GM12878 (cell line): Measurements from ENCODE around the gene RHEX. TPM values are rescaled to one million over a fixed set of nuclear protein-coding genes. Genes with fewer than 3 reads are reported as not detected.
A peak's percentile ranks its signal among the peaks of the same experiment; 100 is the strongest.

Source experiments
- ATAC-seq: fragments of 200-7000 bp; cut with Tn5 transposase; 3 replicates; pipeline ENCODE4 v1.9.1; 2020; ENCODE audit warnings: mild to moderate bottlenecking, moderate library complexity
- BruUV-seq: library from RNA; stranded (reverse); fragments of 400-500 nt; replicated peaks from 2 replicates; lab custom pipeline; 2021; lab: Mats Ljungman, UMichigan
- CTCF ChIA-PET: fragments of 300-600 bp; sonication (Branson Sonifier 250); formaldehyde crosslinking; extraction: SDS; loops from one replicate; lab custom pipeline; 2021; ENCODE audit warnings: inconsistent platforms; lab: Yijun Ruan, JAX
- POLR2A ChIA-PET: fragments of 350-600 bp; formaldehyde crosslinking; extraction: SDS; loops from one replicate; lab custom pipeline; 2021; ENCODE audit warnings: inconsistent platforms; lab: Charles Lee
- RAD21 ChIA-PET: fragments of 300-600 bp; sonication (Branson Sonifier 250); formaldehyde crosslinking; loops from one replicate; lab custom pipeline; 2023; ENCODE audit warnings: antibody characterized with exemption; ENCODE audit not compliant: unreplicated experiment; lab: Charles Lee
- SMC1A ChIA-PET: fragments of 300-600 bp; sonication (Branson Sonifier 250); formaldehyde crosslinking; loops from one replicate; lab custom pipeline; 2023; ENCODE audit not compliant: unreplicated experiment, uncharacterized antibody; lab: Charles Lee
- DNase-seq: peaks from one replicate; pipeline ENCODE4 v3.0.0-alpha.2; 2011; ENCODE audit warnings: low read depth, low spot score
- FAIRE-seq: peaks from 3 replicates; lab custom pipeline; 2011; peaks lifted over from hg19 to GRCh38; lab: Jason Lieb, UNC
- H2AFZ ChIP-seq: 2 replicates; pipeline ENCODE4 v1.6.0; 2011; ENCODE audit warnings: low read depth, low read length, control low read depth; ENCODE audit not compliant: control insufficient read depth
- H3K27ac ChIP-seq: 2 replicates; pipeline ENCODE4 v1.5.1; 2011; ENCODE audit warnings: control low read depth; ENCODE audit not compliant: control insufficient read depth, insufficient read depth
- H3K27me3 ChIP-seq, 2 experiments: replicated peaks in 1 of 2; 2 replicates each; pipeline versions ENCODE4 v1.6.0 to v1.6.1; 2011; ENCODE audit warnings: low read length in 1 of 2; ENCODE audit not compliant: control insufficient read depth in 2 of 2, insufficient read depth in 2 of 2
- H3K36me3 ChIP-seq, 2 experiments: 2 replicates each; pipeline ENCODE4 v1.5.1; 2011; ENCODE audit warnings: low read length in 1 of 2; ENCODE audit not compliant: control insufficient read depth in 2 of 2, insufficient read depth in 2 of 2
- H3K4me1 ChIP-seq: 2 replicates; pipeline ENCODE4 v1.6.1; 2011; ENCODE audit warnings: mild to moderate bottlenecking, low read length, moderate library complexity, mixed read lengths; ENCODE audit not compliant: control insufficient read depth, insufficient read depth
- H3K4me2 ChIP-seq: 2 replicates; pipeline ENCODE4 v1.6.0; 2011; ENCODE audit warnings: control low read depth; ENCODE audit not compliant: control insufficient read depth, insufficient read depth
- H3K4me3 ChIP-seq: fragments of 200-600 bp; sonication (generic); 2 replicates; pipeline ENCODE4 v1.5.1; 2016
- H3K79me2 ChIP-seq: 2 replicates; pipeline ENCODE4 v1.6.0; 2011; ENCODE audit warnings: low read length; ENCODE audit not compliant: control insufficient read depth, insufficient read depth
- H3K9ac ChIP-seq: 2 replicates; pipeline ENCODE4 v1.8.0; 2011; ENCODE audit warnings: low read length, control low read depth, mixed read lengths; ENCODE audit not compliant: control insufficient read depth, insufficient read depth
- H3K9me3 ChIP-seq: replicated peaks from 3 replicates; pipeline ENCODE4 v1.5.1; 2011; ENCODE audit warnings: mild to moderate bottlenecking, low read length; ENCODE audit not compliant: control insufficient read depth, insufficient read depth
- H4K20me1 ChIP-seq: 2 replicates; pipeline ENCODE4 v1.6.0; 2011; ENCODE audit not compliant: control insufficient read depth, insufficient read depth
- ASH2L ChIP-seq: fragments of 300-600, 200-600 bp; sonication (generic); IDR thresholded peaks from 2 replicates; pipeline ENCODE4 v1.6.1; 2017; ENCODE audit warnings: low read depth, mild to moderate bottlenecking, borderline replicate concordance
- BRCA1 ChIP-seq: IDR thresholded peaks from 2 replicates; pipeline ENCODE4 v1.6.1; 2011; ENCODE audit warnings: low read depth, low read length, improper control_type of control experiment
- CBX3 ChIP-seq: fragments of 200-600 bp; sonication (generic); IDR thresholded peaks from 2 replicates; pipeline ENCODE4 v1.6.1; 2016; ENCODE audit warnings: low read depth, borderline replicate concordance
- FOXK2 ChIP-seq: fragments of 450-650 bp; IDR thresholded peaks from 2 replicates; pipeline ENCODE4 v1.6.1; 2017; ENCODE audit warnings: mild to moderate bottlenecking, moderate library complexity
- HCFC1 ChIP-seq: fragments of 150-350 bp; IDR thresholded peaks from 2 replicates; pipeline ENCODE4 v1.6.1; 2014; ENCODE audit warnings: low read length
- HDGF ChIP-seq: fragments of 450-650 bp; IDR thresholded peaks from 2 replicates; pipeline ENCODE4 v1.6.1; 2016; ENCODE audit warnings: antibody characterized with exemption
- JUND ChIP-seq: IDR thresholded peaks from 2 replicates; pipeline ENCODE4 v1.6.1; 2012; ENCODE audit warnings: low read depth, mild to moderate bottlenecking, low read length, improper control_type of control experiment, moderate library complexity
- RUNX3 ChIP-seq: IDR thresholded peaks from 2 replicates; pipeline ENCODE4 v1.6.1; 2012; ENCODE audit warnings: low read length, inconsistent platforms
- WGBS: methylation state at CpG from one replicate; pipeline ENCODE4 v1.1.6; 2016; ENCODE audit warnings: low lambda C conversion rate; ENCODE audit not compliant: insufficient replicate concordance, insufficient coverage; ENCODE audit errors: missing lambda C conversion rate; 5-methylcytosine and 5-hydroxymethylcytosine counted together
- in situ Hi-C: fragments of 300-500 bp; cut with MboI; formaldehyde crosslinking; loops from 9 replicates; pipeline ENCODE4 v1.14.3; 2018; ENCODE audit warnings: mixed read lengths
- intact Hi-C: fragments of 100-400 bp; cut with micrococcal nuclease; formaldehyde crosslinking; loops from one replicate; pipeline ENCODE4 v1.14.2; 2022; ENCODE audit not compliant: unreplicated experiment
- polyA plus RNA-seq, 11 experiments: library from polyadenylated mRNA; depleted of rRNA in 4 of 11; unstranded in 6 of 11; stranded (reverse) in 5 of 11; fragments of >200 nt; fragmentation: Nextera tagmentation in 4 of 11; fragmentation: Illumina TruSeq in 1 of 11; extraction: Ambion mirVana in 4 of 11; extraction: Trizol in 1 of 11; gene quantifications; 1 replicate in 1 of 11; 2 replicates in 10 of 11; pipeline versions ENCODE4 v1.2.1 to v1.2.3, GENCODE V29; 2011 to 2016; ENCODE audit warnings: inconsistent platforms in 2 of 11, missing spikeins in 2 of 11, low read depth in 1 of 11
- total RNA-seq, 4 experiments: library from RNA; depleted of rRNA in 3 of 4; stranded (reverse); fragments of >200 nt in 3 of 4; fragmentation: Illumina TruSeq in 1 of 4; extraction: Trizol in 1 of 4; gene quantifications; 2 replicates each; pipeline versions ENCODE4 v1.2.1 to v1.2.3, GENCODE V29; 2013 to 2021
- TF ChIP-seq, protein P1 (sequence below): fragments of 450-650 bp; IDR thresholded peaks from 2 replicates; pipeline ENCODE4 v1.6.1; 2017; ENCODE audit warnings: mild to moderate bottlenecking
- TF ChIP-seq, protein P2 (sequence below): fragments of 450-650 bp; formaldehyde crosslinking; IDR thresholded peaks from 2 replicates; pipeline ENCODE4 v1.4.0; 2020; ENCODE audit warnings: mild to moderate bottlenecking, moderate library complexity
- TF ChIP-seq, protein P3 (sequence below): fragments of 150-350 bp; IDR thresholded peaks from 2 replicates; pipeline ENCODE4 v1.6.1; 2016; ENCODE audit warnings: low read depth, low read length

The RHEX gene
- total and polyA plus RNA-seq, 10 of the 15 experiments (the other 5 are each of a cell fraction or from before 2014, with no cell fraction given), result 2.4 to 11.4 (median 5.7) TPM

DNA sequence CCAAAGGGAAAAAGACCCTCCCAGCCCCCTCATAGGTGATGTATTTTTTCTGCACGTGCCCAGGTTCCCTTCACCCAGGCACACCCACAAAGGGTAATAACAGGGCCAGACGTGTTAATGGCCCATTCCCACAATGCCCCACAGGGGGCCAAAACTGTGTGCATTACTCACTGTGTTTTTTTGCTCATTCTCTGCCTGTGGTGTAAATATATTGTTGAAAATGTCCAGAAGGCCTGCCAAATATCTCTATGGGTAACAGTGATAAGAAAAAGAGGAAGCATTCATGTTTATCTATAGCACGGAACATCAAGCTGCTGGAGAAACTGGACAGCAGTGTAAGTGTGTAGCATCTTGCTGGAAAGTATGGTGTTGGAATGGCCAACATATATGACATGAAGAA lies 21.9 kb downstream of the RHEX start:
- TF ChIP-seq, protein P1, sequence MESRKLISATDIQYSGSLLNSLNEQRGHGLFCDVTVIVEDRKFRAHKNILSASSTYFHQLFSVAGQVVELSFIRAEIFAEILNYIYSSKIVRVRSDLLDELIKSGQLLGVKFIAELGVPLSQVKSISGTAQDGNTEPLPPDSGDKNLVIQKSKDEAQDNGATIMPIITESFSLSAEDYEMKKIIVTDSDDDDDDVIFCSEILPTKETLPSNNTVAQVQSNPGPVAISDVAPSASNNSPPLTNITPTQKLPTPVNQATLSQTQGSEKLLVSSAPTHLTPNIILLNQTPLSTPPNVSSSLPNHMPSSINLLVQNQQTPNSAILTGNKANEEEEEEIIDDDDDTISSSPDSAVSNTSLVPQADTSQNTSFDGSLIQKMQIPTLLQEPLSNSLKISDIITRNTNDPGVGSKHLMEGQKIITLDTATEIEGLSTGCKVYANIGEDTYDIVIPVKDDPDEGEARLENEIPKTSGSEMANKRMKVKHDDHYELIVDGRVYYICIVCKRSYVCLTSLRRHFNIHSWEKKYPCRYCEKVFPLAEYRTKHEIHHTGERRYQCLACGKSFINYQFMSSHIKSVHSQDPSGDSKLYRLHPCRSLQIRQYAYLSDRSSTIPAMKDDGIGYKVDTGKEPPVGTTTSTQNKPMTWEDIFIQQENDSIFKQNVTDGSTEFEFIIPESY, result no peak
- no peak for TF ChIP-seq HDGF
- TF ChIP-seq RUNX3, result no peak
- TF ChIP-seq JUND, result no peak
- TF ChIP-seq HCFC1, result no peak
- no peak for TF ChIP-seq BRCA1
- TF ChIP-seq CBX3, result no peak
- no peak for TF ChIP-seq FOXK2
- TF ChIP-seq, protein P2, sequence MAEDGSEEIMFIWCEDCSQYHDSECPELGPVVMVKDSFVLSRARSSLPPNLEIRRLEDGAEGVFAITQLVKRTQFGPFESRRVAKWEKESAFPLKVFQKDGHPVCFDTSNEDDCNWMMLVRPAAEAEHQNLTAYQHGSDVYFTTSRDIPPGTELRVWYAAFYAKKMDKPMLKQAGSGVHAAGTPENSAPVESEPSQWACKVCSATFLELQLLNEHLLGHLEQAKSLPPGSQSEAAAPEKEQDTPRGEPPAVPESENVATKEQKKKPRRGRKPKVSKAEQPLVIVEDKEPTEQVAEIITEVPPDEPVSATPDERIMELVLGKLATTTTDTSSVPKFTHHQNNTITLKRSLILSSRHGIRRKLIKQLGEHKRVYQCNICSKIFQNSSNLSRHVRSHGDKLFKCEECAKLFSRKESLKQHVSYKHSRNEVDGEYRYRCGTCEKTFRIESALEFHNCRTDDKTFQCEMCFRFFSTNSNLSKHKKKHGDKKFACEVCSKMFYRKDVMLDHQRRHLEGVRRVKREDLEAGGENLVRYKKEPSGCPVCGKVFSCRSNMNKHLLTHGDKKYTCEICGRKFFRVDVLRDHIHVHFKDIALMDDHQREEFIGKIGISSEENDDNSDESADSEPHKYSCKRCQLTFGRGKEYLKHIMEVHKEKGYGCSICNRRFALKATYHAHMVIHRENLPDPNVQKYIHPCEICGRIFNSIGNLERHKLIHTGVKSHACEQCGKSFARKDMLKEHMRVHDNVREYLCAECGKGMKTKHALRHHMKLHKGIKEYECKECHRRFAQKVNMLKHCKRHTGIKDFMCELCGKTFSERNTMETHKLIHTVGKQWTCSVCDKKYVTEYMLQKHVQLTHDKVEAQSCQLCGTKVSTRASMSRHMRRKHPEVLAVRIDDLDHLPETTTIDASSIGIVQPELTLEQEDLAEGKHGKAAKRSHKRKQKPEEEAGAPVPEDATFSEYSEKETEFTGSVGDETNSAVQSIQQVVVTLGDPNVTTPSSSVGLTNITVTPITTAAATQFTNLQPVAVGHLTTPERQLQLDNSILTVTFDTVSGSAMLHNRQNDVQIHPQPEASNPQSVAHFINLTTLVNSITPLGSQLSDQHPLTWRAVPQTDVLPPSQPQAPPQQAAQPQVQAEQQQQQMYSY, result no peak
- TF ChIP-seq, protein P3, sequence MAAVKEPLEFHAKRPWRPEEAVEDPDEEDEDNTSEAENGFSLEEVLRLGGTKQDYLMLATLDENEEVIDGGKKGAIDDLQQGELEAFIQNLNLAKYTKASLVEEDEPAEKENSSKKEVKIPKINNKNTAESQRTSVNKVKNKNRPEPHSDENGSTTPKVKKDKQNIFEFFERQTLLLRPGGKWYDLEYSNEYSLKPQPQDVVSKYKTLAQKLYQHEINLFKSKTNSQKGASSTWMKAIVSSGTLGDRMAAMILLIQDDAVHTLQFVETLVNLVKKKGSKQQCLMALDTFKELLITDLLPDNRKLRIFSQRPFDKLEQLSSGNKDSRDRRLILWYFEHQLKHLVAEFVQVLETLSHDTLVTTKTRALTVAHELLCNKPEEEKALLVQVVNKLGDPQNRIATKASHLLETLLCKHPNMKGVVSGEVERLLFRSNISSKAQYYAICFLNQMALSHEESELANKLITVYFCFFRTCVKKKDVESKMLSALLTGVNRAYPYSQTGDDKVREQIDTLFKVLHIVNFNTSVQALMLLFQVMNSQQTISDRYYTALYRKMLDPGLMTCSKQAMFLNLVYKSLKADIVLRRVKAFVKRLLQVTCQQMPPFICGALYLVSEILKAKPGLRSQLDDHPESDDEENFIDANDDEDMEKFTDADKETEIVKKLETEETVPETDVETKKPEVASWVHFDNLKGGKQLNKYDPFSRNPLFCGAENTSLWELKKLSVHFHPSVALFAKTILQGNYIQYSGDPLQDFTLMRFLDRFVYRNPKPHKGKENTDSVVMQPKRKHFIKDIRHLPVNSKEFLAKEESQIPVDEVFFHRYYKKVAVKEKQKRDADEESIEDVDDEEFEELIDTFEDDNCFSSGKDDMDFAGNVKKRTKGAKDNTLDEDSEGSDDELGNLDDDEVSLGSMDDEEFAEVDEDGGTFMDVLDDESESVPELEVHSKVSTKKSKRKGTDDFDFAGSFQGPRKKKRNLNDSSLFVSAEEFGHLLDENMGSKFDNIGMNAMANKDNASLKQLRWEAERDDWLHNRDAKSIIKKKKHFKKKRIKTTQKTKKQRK, result no peak
- no peak for TF ChIP-seq ASH2L
- ChIA-PET SMC1A (interaction anchor here (0.6 kb wide), 1 partner anchor 328 kb away, joined by 3 read pairs; no protein-coding TSS in a partner anchor), CTCF (no interaction called here), RAD21 (no interaction called here), POLR2A (no interaction called here)
- no peak overlapping the region for H2AFZ ChIP-seq
- H3K4me1 ChIP-seq, result no peaks in the 10 kb centered on the region
- no peak overlapping the region for H3K9ac ChIP-seq
- no peaks in the 10 kb centered on the region for H3K79me2 ChIP-seq
- in situ Hi-C loops, result no loop called here
- H3K4me2 ChIP-seq, result no peak overlapping the region
- DNase-seq, result no peak
- no peaks in the 10 kb centered on the region for H3K27me3 ChIP-seq
- H4K20me1 ChIP-seq, result no peaks in the 10 kb centered on the region
- H3K27ac ChIP-seq, result no peak overlapping the region
- intact Hi-C loops, result no loop called here
- 59% methylated on average over 3 of the region's 3 CpGs for WGBS
- ATAC-seq, result peak; percentile 58
- H3K9me3 ChIP-seq, result no peaks in the 10 kb centered on the region
- FAIRE-seq, result no peak
- no TSS peak for BruUV-seq
- no peak overlapping the region for H3K4me3 ChIP-seq
- H3K36me3 ChIP-seq, result peaks cover 0 to 10% of the 10 kb centered on the region in 2 experiments; a peak in 1 of 4 replicates
